HCT116 (cell line): ENCODE measurements around the gene EIF4E3. TPM values are rescaled to one million over a fixed set of nuclear protein-coding genes. Genes with fewer than 3 reads are reported as not detected.

Source experiments
- ATAC-seq: fragments of 200-7000 bp; cut with Tn5 transposase; 2 replicates; pipeline ENCODE4 v1.9.1; 2020; ENCODE audit warnings: mild to moderate bottlenecking, moderate library complexity
- BruUV-seq: library from RNA; stranded (reverse); fragments of 400-500 nt; replicated peaks from 2 replicates; lab custom pipeline; 2021; lab: Mats Ljungman, UMichigan
- CTCF ChIA-PET: fragments of 300-600 bp; sonication (Branson Sonifier 250); formaldehyde crosslinking; loops from one replicate; lab custom pipeline; 2021; ENCODE audit warnings: antibody characterized with exemption; lab: Charles Lee
- POLR2A ChIA-PET: fragments of 300-600, 350-600 bp; sonication (Branson Sonifier 250); formaldehyde crosslinking; loops from one replicate; lab custom pipeline; 2021; ENCODE audit warnings: antibody characterized with exemption; lab: Charles Lee
- RAD21 ChIA-PET, 2 experiments: fragments of 300-600 bp; sonication (Branson Sonifier 250); formaldehyde crosslinking; loops; one replicate each; lab custom pipeline; 2023; ENCODE audit warnings: low total read pairs in 2 of 2; ENCODE audit not compliant: uncharacterized antibody in 2 of 2, unreplicated experiment in 2 of 2, low non-redundant PET in 1 of 2; lab: Charles Lee
- DNase-seq: peaks from one replicate; pipeline ENCODE4 v3.0.0-alpha.2; 2010; ENCODE audit warnings: low read depth, low spot score
- H2AFZ ChIP-seq: fragments of 200-600 bp; shearing (Covaris generic), sonication (generic); 2 replicates; pipeline ENCODE4 v1.6.1; 2017; ENCODE audit warnings: low read depth, mixed run types, mixed read lengths, antibody characterized with exemption, low read length; ENCODE audit not compliant: poor library complexity, severe bottlenecking
- H3K27ac ChIP-seq: 2 replicates; pipeline ENCODE4 v1.5.1; 2012; ENCODE audit warnings: low read depth, low read length
- H3K27me3 ChIP-seq: fragments of 200-600 bp; sonication (generic); 2 replicates; pipeline ENCODE4 v1.6.1; 2016; ENCODE audit warnings: mixed run types, low read length, mixed read lengths; ENCODE audit not compliant: insufficient read depth
- H3K36me3 ChIP-seq, 2 experiments: fragments of 200-500 bp in 1 of 2; fragments of 200-600 bp in 1 of 2; sonication (Bioruptor generic) in 1 of 2; sonication (generic) in 1 of 2; 2 replicates each; pipeline versions ENCODE4 v1.5.1 to v1.6.1; 2014 to 2016; ENCODE audit warnings: low read length in 2 of 2, inconsistent platforms in 1 of 2, mixed read lengths in 1 of 2, mixed run types in 1 of 2; ENCODE audit not compliant: insufficient read depth in 2 of 2, control insufficient read depth in 1 of 2
- H3K4me1 ChIP-seq, 2 experiments: fragments of 200-600 bp in 1 of 2; sonication (generic) in 1 of 2; 2 replicates each; pipeline versions ENCODE4 v1.5.1 to v1.6.1; 2012 to 2017; ENCODE audit warnings: low read length in 2 of 2, inconsistent platforms in 1 of 2, mild to moderate bottlenecking in 1 of 2, mixed read lengths in 1 of 2, mixed run types in 1 of 2, moderate library complexity in 1 of 2; ENCODE audit not compliant: insufficient read depth in 2 of 2, control insufficient read depth in 1 of 2
- H3K4me2 ChIP-seq: fragments of 200-600 bp; sonication (generic); 2 replicates; pipeline ENCODE4 v1.6.1; 2017; ENCODE audit warnings: mixed run types, low read length, mixed read lengths
- H3K4me3 ChIP-seq, 2 experiments: fragments of 200-600 bp in 1 of 2; sonication (generic) in 1 of 2; replicated peaks in 1 of 2; 2 replicates each; pipeline ENCODE4 v1.5.1; 2011 to 2016; ENCODE audit warnings: low read length in 2 of 2, control low read depth in 1 of 2, low read depth in 1 of 2, mild to moderate bottlenecking in 1 of 2, mixed read lengths in 1 of 2, mixed run types in 1 of 2
- H3K79me2 ChIP-seq: fragments of 200-600 bp; sonication (generic); 2 replicates; pipeline ENCODE4 v1.6.1; 2017; ENCODE audit warnings: mild to moderate bottlenecking, mixed run types, low read length, moderate library complexity, mixed read lengths; ENCODE audit not compliant: insufficient read depth
- H3K9ac ChIP-seq: fragments of 200-600 bp; sonication (generic); 2 replicates; pipeline ENCODE4 v1.6.1; 2016; ENCODE audit warnings: low read length, mixed read lengths
- H3K9me2 ChIP-seq: fragments of 200-600 bp; sonication (generic), shearing (Covaris generic); 2 replicates; pipeline ENCODE4 v1.6.1; 2017; ENCODE audit warnings: mixed run types, mild to moderate bottlenecking, moderate library complexity; ENCODE audit not compliant: insufficient read depth
- H3K9me3 ChIP-seq, 2 experiments: fragments of 200-500 bp in 1 of 2; fragments of 200-600 bp in 1 of 2; sonication (Bioruptor generic) in 1 of 2; sonication (generic) in 1 of 2; 2 replicates each; pipeline ENCODE4 v1.6.1; 2014 to 2017; ENCODE audit warnings: low read length in 2 of 2, mixed read lengths in 2 of 2, inconsistent platforms in 1 of 2, low read depth in 1 of 2, mild to moderate bottlenecking in 1 of 2, mixed run types in 1 of 2, moderate library complexity in 1 of 2; ENCODE audit not compliant: control insufficient read depth in 1 of 2, insufficient read depth in 1 of 2
- H4K20me1 ChIP-seq: fragments of 200-600 bp; sonication (generic), shearing (Covaris generic); 2 replicates; pipeline ENCODE4 v1.6.1; 2017; ENCODE audit warnings: mixed run types, mild to moderate bottlenecking, moderate library complexity; ENCODE audit not compliant: insufficient read depth
- CEBPB ChIP-seq: IDR thresholded peaks from 2 replicates; pipeline ENCODE4 v1.6.1; 2012; ENCODE audit warnings: low read depth
- EGR1 ChIP-seq: IDR thresholded peaks from 2 replicates; pipeline ENCODE4 v1.6.1; 2012; ENCODE audit warnings: low read depth
- ELF1 ChIP-seq: IDR thresholded peaks from 2 replicates; pipeline ENCODE4 v1.6.1; 2012; ENCODE audit warnings: low read depth, borderline replicate concordance
- EZH2 ChIP-seq: fragments of 200-600 bp; sonication (generic); IDR thresholded peaks from 2 replicates; pipeline ENCODE4 v1.6.1; 2017; ENCODE audit warnings: antibody characterized with exemption, mixed run types
- EZH2phosphoT487 ChIP-seq: fragments of 200-600 bp; IDR thresholded peaks from 2 replicates; pipeline ENCODE4 v1.6.1; 2018; ENCODE audit warnings: antibody characterized with exemption, borderline replicate concordance
- FOSL1 ChIP-seq: IDR thresholded peaks from 2 replicates; pipeline ENCODE4 v1.6.1; 2012; ENCODE audit warnings: low read depth
- POLR2A ChIP-seq: IDR thresholded peaks from 2 replicates; pipeline ENCODE4 v1.7.0; 2011; ENCODE audit warnings: borderline replicate concordance; ENCODE audit not compliant: insufficient read depth, insufficient read length; ENCODE audit errors: extremely low read depth
- POLR2AphosphoS5 ChIP-seq: IDR thresholded peaks from 2 replicates; pipeline ENCODE4 v1.6.1; 2011; ENCODE audit warnings: mild to moderate bottlenecking, low read depth, low read length, moderate library complexity
- RAD21 ChIP-seq: IDR thresholded peaks from 2 replicates; pipeline ENCODE4 v1.6.1; 2012; ENCODE audit warnings: low read depth, mild to moderate bottlenecking
- SIN3A ChIP-seq: IDR thresholded peaks from 2 replicates; pipeline ENCODE4 v1.6.1; 2012; ENCODE audit warnings: low read depth
- SP1 ChIP-seq: IDR thresholded peaks from 2 replicates; pipeline ENCODE4 v1.6.1; 2012; ENCODE audit warnings: low read depth
- SRF ChIP-seq: IDR thresholded peaks from 2 replicates; pipeline ENCODE4 v1.6.1; 2012; ENCODE audit warnings: low read depth
- YY1 ChIP-seq: IDR thresholded peaks from 2 replicates; pipeline ENCODE4 v1.6.1; 2011; ENCODE audit warnings: low read length, low read depth, moderate library complexity, mild to moderate bottlenecking; ENCODE audit not compliant: insufficient replicate concordance; ENCODE audit errors: extremely low read depth
- ZFX ChIP-seq: fragments of 450-650 bp; IDR thresholded peaks from 2 replicates; pipeline ENCODE4 v1.6.1; 2017
- intact Hi-C: fragments of 100-400 bp; cut with micrococcal nuclease; formaldehyde crosslinking; loops from 2 replicates; pipeline ENCODE4 v1.10.0; 2022
- total RNA-seq: library from RNA; stranded (reverse); gene quantifications from one replicate; pipeline ENCODE4 v1.2.1, GENCODE V29; 2021; ENCODE audit not compliant: unreplicated experiment
- TF ChIP-seq, protein P1 (sequence below): IDR thresholded peaks from 2 replicates; pipeline ENCODE4 v1.6.1; 2012; ENCODE audit warnings: low read depth
- TF ChIP-seq, protein P2 (sequence below): IDR thresholded peaks from 2 replicates; pipeline ENCODE4 v1.6.1; 2012
- TF ChIP-seq, protein P3 (sequence below): IDR thresholded peaks from 2 replicates; pipeline ENCODE4 v1.6.1; 2012
- TF ChIP-seq, protein P4 (sequence below), 3 experiments: fragments of 200-600 bp in 1 of 3; sonication (generic) in 1 of 3; IDR thresholded peaks in 2 of 3; conservative IDR thresholded peaks in 1 of 3; 2 replicates each; pipeline ENCODE4 v1.5.1; 2012 to 2017; ENCODE audit warnings: low read depth in 2 of 3, low read length in 2 of 3, antibody characterized with exemption in 1 of 3, borderline replicate concordance in 1 of 3, control low read depth in 1 of 3, mild to moderate bottlenecking in 1 of 3, mixed read lengths in 1 of 3, mixed run types in 1 of 3, moderate library complexity in 1 of 3; ENCODE audit not compliant: insufficient read depth in 1 of 3

The EIF4E3 gene
- total RNA-seq, 1 experiment from 2014 or later, result 6.0 TPM

DNA sequence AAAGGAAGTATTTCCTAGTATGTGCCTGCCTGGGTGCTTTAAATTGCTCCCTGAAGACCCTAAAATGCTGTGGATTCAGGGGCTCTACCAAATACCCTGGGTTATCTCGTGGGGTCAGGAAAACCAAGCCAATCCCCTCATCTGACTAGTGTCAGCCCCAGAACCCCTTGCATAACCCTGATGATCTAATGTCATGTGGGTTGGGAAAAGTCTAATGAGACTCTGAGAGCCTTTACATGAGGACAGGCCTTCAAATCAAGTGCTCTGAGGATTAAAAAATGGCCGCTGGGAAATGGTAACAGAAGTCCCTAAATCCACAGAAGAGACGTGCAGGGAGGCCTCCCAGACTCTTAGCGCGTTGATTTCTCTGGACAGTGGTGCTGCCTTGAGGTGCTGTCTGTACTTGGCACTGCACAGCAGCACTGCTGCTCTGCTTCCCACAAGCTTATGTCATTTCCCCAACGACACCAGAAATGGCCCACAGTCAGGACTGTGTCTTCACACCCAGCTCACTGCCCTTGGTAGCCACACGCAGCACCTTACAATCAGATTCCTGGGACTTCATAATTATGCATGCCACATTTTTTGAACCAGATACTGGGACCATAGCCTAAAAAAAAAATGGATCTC, 16.6 kb downstream of the EIF4E3 start:
- H2AFZ ChIP-seq, result no peak overlapping the region
- no peak overlapping the region for H3K4me2 ChIP-seq
- H3K4me3 ChIP-seq, result no peak overlapping the region
- ChIA-PET RAD21 (no interaction called here), CTCF (no interaction called here), POLR2A (no interaction called here)
- BruUV-seq, result no TSS peak
- no peak for DNase-seq
- no peaks in the 10 kb centered on the region for H3K9me3 ChIP-seq
- no peak for ATAC-seq
- no peaks in the 10 kb centered on the region for H4K20me1 ChIP-seq
- no peak overlapping the region for H3K9ac ChIP-seq
- intact Hi-C loops, result no loop called here
- no peaks in the 10 kb centered on the region for H3K4me1 ChIP-seq
- no peaks in the 10 kb centered on the region for H3K36me3 ChIP-seq
- no peaks in the 10 kb centered on the region for H3K27me3 ChIP-seq
- TF ChIP-seq FOSL1, result no peak
- no peak for TF ChIP-seq SRF
- TF ChIP-seq ELF1, result no peak
- TF ChIP-seq ZFX, result no peak
- no peak for TF ChIP-seq EGR1
- TF ChIP-seq, protein P1, sequence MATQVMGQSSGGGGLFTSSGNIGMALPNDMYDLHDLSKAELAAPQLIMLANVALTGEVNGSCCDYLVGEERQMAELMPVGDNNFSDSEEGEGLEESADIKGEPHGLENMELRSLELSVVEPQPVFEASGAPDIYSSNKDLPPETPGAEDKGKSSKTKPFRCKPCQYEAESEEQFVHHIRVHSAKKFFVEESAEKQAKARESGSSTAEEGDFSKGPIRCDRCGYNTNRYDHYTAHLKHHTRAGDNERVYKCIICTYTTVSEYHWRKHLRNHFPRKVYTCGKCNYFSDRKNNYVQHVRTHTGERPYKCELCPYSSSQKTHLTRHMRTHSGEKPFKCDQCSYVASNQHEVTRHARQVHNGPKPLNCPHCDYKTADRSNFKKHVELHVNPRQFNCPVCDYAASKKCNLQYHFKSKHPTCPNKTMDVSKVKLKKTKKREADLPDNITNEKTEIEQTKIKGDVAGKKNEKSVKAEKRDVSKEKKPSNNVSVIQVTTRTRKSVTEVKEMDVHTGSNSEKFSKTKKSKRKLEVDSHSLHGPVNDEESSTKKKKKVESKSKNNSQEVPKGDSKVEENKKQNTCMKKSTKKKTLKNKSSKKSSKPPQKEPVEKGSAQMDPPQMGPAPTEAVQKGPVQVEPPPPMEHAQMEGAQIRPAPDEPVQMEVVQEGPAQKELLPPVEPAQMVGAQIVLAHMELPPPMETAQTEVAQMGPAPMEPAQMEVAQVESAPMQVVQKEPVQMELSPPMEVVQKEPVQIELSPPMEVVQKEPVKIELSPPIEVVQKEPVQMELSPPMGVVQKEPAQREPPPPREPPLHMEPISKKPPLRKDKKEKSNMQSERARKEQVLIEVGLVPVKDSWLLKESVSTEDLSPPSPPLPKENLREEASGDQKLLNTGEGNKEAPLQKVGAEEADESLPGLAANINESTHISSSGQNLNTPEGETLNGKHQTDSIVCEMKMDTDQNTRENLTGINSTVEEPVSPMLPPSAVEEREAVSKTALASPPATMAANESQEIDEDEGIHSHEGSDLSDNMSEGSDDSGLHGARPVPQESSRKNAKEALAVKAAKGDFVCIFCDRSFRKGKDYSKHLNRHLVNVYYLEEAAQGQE, result no peak
- TF ChIP-seq SP1, result no peak
- TF ChIP-seq SIN3A, result no peak
- TF ChIP-seq, protein P2, sequence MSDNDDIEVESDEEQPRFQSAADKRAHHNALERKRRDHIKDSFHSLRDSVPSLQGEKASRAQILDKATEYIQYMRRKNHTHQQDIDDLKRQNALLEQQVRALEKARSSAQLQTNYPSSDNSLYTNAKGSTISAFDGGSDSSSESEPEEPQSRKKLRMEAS, result no peak
- TF ChIP-seq, protein P3, sequence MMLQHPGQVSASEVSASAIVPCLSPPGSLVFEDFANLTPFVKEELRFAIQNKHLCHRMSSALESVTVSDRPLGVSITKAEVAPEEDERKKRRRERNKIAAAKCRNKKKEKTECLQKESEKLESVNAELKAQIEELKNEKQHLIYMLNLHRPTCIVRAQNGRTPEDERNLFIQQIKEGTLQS, result no peak
- TF ChIP-seq YY1, result no peak
- no peak for TF ChIP-seq POLR2A
- TF ChIP-seq, protein P4, sequence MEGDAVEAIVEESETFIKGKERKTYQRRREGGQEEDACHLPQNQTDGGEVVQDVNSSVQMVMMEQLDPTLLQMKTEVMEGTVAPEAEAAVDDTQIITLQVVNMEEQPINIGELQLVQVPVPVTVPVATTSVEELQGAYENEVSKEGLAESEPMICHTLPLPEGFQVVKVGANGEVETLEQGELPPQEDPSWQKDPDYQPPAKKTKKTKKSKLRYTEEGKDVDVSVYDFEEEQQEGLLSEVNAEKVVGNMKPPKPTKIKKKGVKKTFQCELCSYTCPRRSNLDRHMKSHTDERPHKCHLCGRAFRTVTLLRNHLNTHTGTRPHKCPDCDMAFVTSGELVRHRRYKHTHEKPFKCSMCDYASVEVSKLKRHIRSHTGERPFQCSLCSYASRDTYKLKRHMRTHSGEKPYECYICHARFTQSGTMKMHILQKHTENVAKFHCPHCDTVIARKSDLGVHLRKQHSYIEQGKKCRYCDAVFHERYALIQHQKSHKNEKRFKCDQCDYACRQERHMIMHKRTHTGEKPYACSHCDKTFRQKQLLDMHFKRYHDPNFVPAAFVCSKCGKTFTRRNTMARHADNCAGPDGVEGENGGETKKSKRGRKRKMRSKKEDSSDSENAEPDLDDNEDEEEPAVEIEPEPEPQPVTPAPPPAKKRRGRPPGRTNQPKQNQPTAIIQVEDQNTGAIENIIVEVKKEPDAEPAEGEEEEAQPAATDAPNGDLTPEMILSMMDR (IDR thresholded peaks at IDR 0.05 in 2 of 3, conservative IDR thresholded peaks at IDR 0.05 in 1 of 3; ENCODE audit: borderline replicate concordance in 1 of 3, insufficient read depth in 1 of 3, low read depth in 2 of 3, low read length in 2 of 3), result no peak
- TF ChIP-seq POLR2AphosphoS5, result no peak
- TF ChIP-seq RAD21, result no peak
- TF ChIP-seq CEBPB, result no peak
- no peak for TF ChIP-seq EZH2
- no peak for TF ChIP-seq EZH2phosphoT487
- H3K9me2 ChIP-seq, result no peaks in the 10 kb centered on the region
- no peak overlapping the region for H3K27ac ChIP-seq
- H3K79me2 ChIP-seq, result no peaks in the 10 kb centered on the region
